Vagina (tissue), 2 donors: Measurements from ENCODE around the gene LMO7.

Experiments used
- CTCF ChIP-seq, 3 experiments: fragments of 450-650 bp in 2 of 3; fragments of 200-600 bp in 1 of 3; sonication (generic) in 1 of 3; IDR thresholded peaks; one replicate each; pipeline ENCODE4 v1.5.1; 2017 to 2019; ENCODE audit warnings: antibody characterized with exemption in 3 of 3, mild to moderate bottlenecking in 2 of 3, moderate library complexity in 2 of 3
- POLR2A ChIP-seq, 2 donors: fragments of 450-650 bp; IDR thresholded peaks; one replicate each; pipeline ENCODE4 v1.6.1; 2017; ENCODE audit warnings: antibody characterized with exemption in 2 of 2, mild to moderate bottlenecking in 2 of 2, moderate library complexity in 2 of 2

- TF ChIP-seq POLR2A (IDR thresholded peaks at IDR 0.05) (no peak), CTCF (IDR thresholded peaks at IDR 0.05) (no peak)
Observed at GRCh38 chr13:75679459-75679858, 43.3 kb downstream of the LMO7 start.
